HG03066 (cell line): Measurements from ENCODE around the gene CTNND2.
"Not testable (repeated sequence)": the region's sequence is repeated elsewhere in the genome, so short reads cannot be mapped to it uniquely, and the experiment has no call there.

Source experiments
- ATAC-seq: cut with Tn5 transposase; IDR thresholded peaks from one replicate; pipeline ENCODE4 v1.9.1; 2021; ENCODE audit warnings: low read depth; ENCODE audit not compliant: unreplicated experiment

The CTNND2 gene

GRCh38 chr5:11681796-11682195, 222.4 kb downstream of the CTNND2 start:
- no peak for ATAC-seq

- no peak for ATAC-seq
These were observed 224.6 kb downstream of the CTNND2 start for GRCh38 chr5:11679676-11680075.

GRCh38 chr5:11675184-11675583, 229.1 kb downstream of the CTNND2 start:
- no peak for ATAC-seq

GRCh38 chr5:11672385-11673085, 231.7 kb downstream of the CTNND2 start:
- no peak for ATAC-seq

- no peak for ATAC-seq
These were observed 245.9 kb downstream of the CTNND2 start for GRCh38 chr5:11658376-11658775.

GRCh38 chr5:11656916-11657315, 247.3 kb downstream of the CTNND2 start:
- ATAC-seq, result no peak

- no peak for ATAC-seq
These were observed 248.6 kb downstream of the CTNND2 start for GRCh38 chr5:11655681-11656080.

- no peak for ATAC-seq
These were observed 253.3 kb downstream of the CTNND2 start for GRCh38 chr5:11650936-11651335.

- no peak for ATAC-seq
These were observed 258.1 kb downstream of the CTNND2 start for GRCh38 chr5:11646141-11646540.

- no peak for ATAC-seq
These were observed 261.8 kb downstream of the CTNND2 start for GRCh38 chr5:11642438-11642837.

- ATAC-seq, result no peak
These were observed 263.9 kb downstream of the CTNND2 start for GRCh38 chr5:11640158-11640873.

- ATAC-seq, result no peak
These were observed 281.5 kb downstream of the CTNND2 start for GRCh38 chr5:11622785-11623184.

- no peak for ATAC-seq
These were observed 284.1 kb downstream of the CTNND2 start for GRCh38 chr5:11620172-11620571.

- ATAC-seq, result no peak
These were observed 284.8 kb downstream of the CTNND2 start for GRCh38 chr5:11619339-11620024.

- no peak for ATAC-seq
These were observed 287.2 kb downstream of the CTNND2 start for GRCh38 chr5:11617080-11617479.

- not testable (repeated sequence) for ATAC-seq
These were observed 287.6 kb downstream of the CTNND2 start for GRCh38 chr5:11616624-11617023.

GRCh38 chr5:11611011-11611410, 293.2 kb downstream of the CTNND2 start:
- no peak for ATAC-seq

- ATAC-seq, result no peak
These were observed 294.5 kb downstream of the CTNND2 start for GRCh38 chr5:11609570-11610303.

- ATAC-seq, result no peak
These were observed 295.7 kb downstream of the CTNND2 start for GRCh38 chr5:11608530-11608929.

- ATAC-seq, result no peak
These were observed 296.2 kb downstream of the CTNND2 start for GRCh38 chr5:11607944-11608483.

GRCh38 chr5:11602298-11602697, 301.9 kb downstream of the CTNND2 start:
- no peak for ATAC-seq
